Vagina (tissue), 2 donors: Measurements from ENCODE around the gene GNB1L. TPM values are rescaled to one million over a fixed set of nuclear protein-coding genes. Genes with fewer than 3 reads are reported as not detected.

ENCODE experiments used
- DNase-seq, 2 donors: peaks; one replicate each; pipeline ENCODE4 v3.0.0-alpha.2; 2017; ENCODE audit errors: extremely low spot score in 2 of 2
- H3K27ac ChIP-seq: fragments of 200-600 bp; sonication (generic); one replicate; pipeline ENCODE4 v1.5.1; 2019
- H3K27me3 ChIP-seq: fragments of 200-600 bp; sonication (generic); one replicate; pipeline ENCODE4 v1.5.1; 2019
- H3K36me3 ChIP-seq, 2 donors: fragments of 200-600 bp; sonication (generic); one replicate each; pipeline ENCODE4 v1.5.1; 2017 to 2019
- H3K4me1 ChIP-seq: fragments of 200-600 bp; sonication (generic); one replicate; pipeline ENCODE4 v1.5.1; 2019
- H3K4me3 ChIP-seq, 2 donors: fragments of 200-600 bp; sonication (generic); 1 replicate in 1 of 2; 2 replicates in 1 of 2; pipeline ENCODE4 v1.5.1; 2016 to 2019
- H3K9me3 ChIP-seq: fragments of 200-600 bp; sonication (generic); one replicate; pipeline ENCODE4 v1.5.1; 2019
- CTCF ChIP-seq, 3 experiments: fragments of 450-650 bp in 2 of 3; fragments of 200-600 bp in 1 of 3; sonication (generic) in 1 of 3; IDR thresholded peaks; one replicate each; pipeline ENCODE4 v1.5.1; 2017 to 2019; ENCODE audit warnings: antibody characterized with exemption in 3 of 3, mild to moderate bottlenecking in 2 of 3, moderate library complexity in 2 of 3
- POLR2A ChIP-seq, 2 donors: fragments of 450-650 bp; IDR thresholded peaks; one replicate each; pipeline ENCODE4 v1.6.1; 2017; ENCODE audit warnings: antibody characterized with exemption in 2 of 2, mild to moderate bottlenecking in 2 of 2, moderate library complexity in 2 of 2
- POLR2AphosphoS5 ChIP-seq, 2 donors: sonication (generic); formaldehyde crosslinking; IDR thresholded peaks; one replicate each; pipeline ENCODE4 v1.9.0; 2017; ENCODE audit warnings: antibody characterized with exemption in 2 of 2, mild to moderate bottlenecking in 2 of 2, low read depth in 1 of 2; ENCODE audit not compliant: insufficient read depth in 1 of 2
- intact Hi-C: fragments of 100-400 bp; cut with DNase I; formaldehyde crosslinking; loops from one replicate; pipeline ENCODE4 v1.15.1; 2023
- total RNA-seq: library from RNA; depleted of rRNA; stranded (reverse); fragments of >200 nt; gene quantifications from one replicate; pipeline ENCODE4 v1.2.3, GENCODE V29; 2016

Gene GNB1L
- total RNA-seq, 1 donor from 2014 or later, result 14.0 TPM

GRCh38 chr22:19875531-19876313 is 21.0 kb upstream of the GNB1L start:
- Histone ChIP-seq H3K27ac (no peak overlapping the region), H3K4me1 (peaks cover 56% of the 10 kb centered on the region), H3K9me3 (no peaks in the 10 kb centered on the region), H3K36me3 (no peaks in the 10 kb centered on the region), H3K4me3 (no peak overlapping the region), H3K27me3 (no peaks in the 10 kb centered on the region)
- TF ChIP-seq CTCF (IDR thresholded peaks at IDR 0.05) (no peak), POLR2A (IDR thresholded peaks at IDR 0.05) (no peak), POLR2AphosphoS5 (IDR thresholded peaks at IDR 0.05; ENCODE audit: insufficient read depth in 1 of 2, low read depth in 1 of 2) (no peak)
- intact Hi-C loops, result no loop called here
- no peak for DNase-seq

GRCh38 chr22:19875061-19875530 is 20.4 kb upstream of the GNB1L start:
- no peak overlapping the region for H3K4me3 ChIP-seq
- no peaks in the 10 kb centered on the region for H3K9me3 ChIP-seq
- H3K36me3 ChIP-seq, result no peaks in the 10 kb centered on the region
- no peaks in the 10 kb centered on the region for H3K27me3 ChIP-seq
- DNase-seq, result no peak
- H3K4me1 ChIP-seq, result peaks cover 49% of the 10 kb centered on the region
- TF ChIP-seq POLR2A (IDR thresholded peaks at IDR 0.05), result no peak
- no peak for TF ChIP-seq POLR2AphosphoS5 (IDR thresholded peaks at IDR 0.05; ENCODE audit: insufficient read depth in 1 of 2, low read depth in 1 of 2)
- TF ChIP-seq CTCF (IDR thresholded peaks at IDR 0.05), result no peak
- H3K27ac ChIP-seq, result no peak overlapping the region
- intact Hi-C loops, result no loop called here

DNA sequence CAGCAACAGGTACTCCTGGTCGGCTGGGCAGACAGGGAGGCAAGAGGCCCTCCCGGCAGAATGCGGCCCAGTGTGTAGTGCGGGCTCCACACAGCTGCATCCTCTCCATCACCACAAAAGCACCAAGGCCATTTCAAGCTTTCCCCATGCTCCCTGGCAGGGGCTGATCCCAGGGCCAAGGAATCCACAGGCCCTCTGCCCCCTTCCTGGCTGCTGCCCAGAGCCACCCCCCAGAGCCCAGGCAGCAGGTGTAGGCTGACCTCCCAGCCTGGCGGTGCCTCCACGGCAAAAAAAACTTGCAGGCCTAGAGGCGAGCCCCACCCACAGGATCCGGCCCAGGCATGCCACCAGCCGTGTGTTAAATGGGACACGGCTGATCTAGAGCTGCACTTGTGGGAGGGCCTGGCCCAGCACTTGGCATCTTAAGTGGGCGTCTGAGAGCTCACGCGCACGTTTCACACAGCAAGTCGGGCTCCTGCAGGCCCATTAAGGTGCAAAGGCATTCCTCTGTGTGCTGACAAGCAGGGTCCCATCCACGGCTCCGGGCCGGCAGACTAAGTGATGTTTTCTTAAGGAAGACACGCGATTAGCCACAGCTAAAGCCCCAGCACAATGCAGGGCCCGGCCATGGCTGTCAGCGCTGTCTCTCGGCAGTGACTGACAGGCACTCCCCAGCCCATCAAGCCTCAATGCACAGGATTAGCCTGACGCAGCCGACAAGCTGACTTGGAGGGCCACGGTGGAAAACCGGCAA is 19.8 kb upstream of the GNB1L start:
- Histone ChIP-seq H3K4me3 (no peak overlapping the region), H3K36me3 (no peaks in the 10 kb centered on the region), H3K27me3 (no peaks in the 10 kb centered on the region), H3K4me1 (peaks cover 45% of the 10 kb centered on the region), H3K27ac (no peak overlapping the region), H3K9me3 (no peaks in the 10 kb centered on the region)
- no peak for DNase-seq
- intact Hi-C loops, result no loop called here
- peak in 1 of 2 donors; percentile 8 for TF ChIP-seq POLR2AphosphoS5 (IDR thresholded peaks at IDR 0.05; ENCODE audit: insufficient read depth in 1 of 2, low read depth in 1 of 2)
- TF ChIP-seq CTCF (IDR thresholded peaks at IDR 0.05), result no peak

GRCh38 chr22:19873960-19874306 is 19.3 kb upstream of the GNB1L start:
- TF ChIP-seq POLR2A (IDR thresholded peaks at IDR 0.05), result no peak
- intact Hi-C loops, result no loop called here
- no peaks in the 10 kb centered on the region for H3K9me3 ChIP-seq
- H3K4me1 ChIP-seq, result peaks cover 45% of the 10 kb centered on the region
- no peak overlapping the region for H3K4me3 ChIP-seq
- no peak overlapping the region for H3K27ac ChIP-seq
- H3K27me3 ChIP-seq, result no peaks in the 10 kb centered on the region
- no peak for DNase-seq
- H3K36me3 ChIP-seq, result no peaks in the 10 kb centered on the region

DNA sequence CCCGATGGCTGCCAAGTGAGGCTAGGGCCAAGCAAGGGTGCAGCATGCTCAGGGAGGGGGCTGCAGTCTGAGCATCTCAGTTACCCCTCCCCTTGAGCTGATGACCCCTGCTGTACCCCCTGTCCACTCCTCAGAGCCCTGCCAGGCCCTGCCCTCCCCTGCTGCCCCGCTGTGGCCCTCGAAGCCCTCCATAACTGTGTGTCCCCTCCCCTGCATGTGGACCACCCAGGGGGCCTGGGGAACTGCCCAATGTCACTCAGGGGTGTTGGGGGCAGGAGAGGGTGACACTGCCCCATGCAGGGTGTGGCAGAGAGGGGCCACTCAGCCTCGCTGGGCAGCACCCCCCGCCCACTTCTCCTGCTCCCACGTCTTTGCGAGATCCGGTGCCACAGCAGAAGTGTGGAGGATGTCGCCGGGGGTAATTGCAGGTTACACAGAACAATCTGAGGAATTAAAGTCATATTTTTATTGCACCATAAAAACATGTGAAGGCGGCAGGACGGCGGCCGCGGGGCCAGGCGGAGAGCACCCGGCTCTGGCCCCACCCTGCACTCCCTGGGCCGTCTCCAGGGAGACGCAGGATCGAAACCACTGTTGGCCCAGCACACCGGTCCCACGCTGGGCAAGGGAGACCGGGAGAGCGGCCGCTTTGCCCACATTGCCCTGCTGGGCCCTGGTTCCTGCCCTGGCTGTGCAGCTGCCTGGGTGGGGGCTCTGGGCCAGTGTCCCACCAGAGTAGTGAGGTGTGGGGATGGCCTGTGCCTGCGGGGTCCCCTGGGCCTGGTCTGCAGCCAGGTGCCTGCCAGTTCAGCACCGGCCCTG is 18.7 kb upstream of the GNB1L start:
- TF ChIP-seq POLR2AphosphoS5 (IDR thresholded peaks at IDR 0.05; ENCODE audit: insufficient read depth in 1 of 2, low read depth in 1 of 2) (no peak), CTCF (IDR thresholded peaks at IDR 0.05) (no peak), POLR2A (IDR thresholded peaks at IDR 0.05) (no peak)
- no peaks in the 10 kb centered on the region for H3K36me3 ChIP-seq
- H3K27me3 ChIP-seq, result no peaks in the 10 kb centered on the region
- H3K4me1 ChIP-seq, result peaks cover 45% of the 10 kb centered on the region
- no peak for DNase-seq
- intact Hi-C loops, result no loop called here
- no peaks in the 10 kb centered on the region for H3K9me3 ChIP-seq
- H3K27ac ChIP-seq, result no peak overlapping the region
- no peak overlapping the region for H3K4me3 ChIP-seq
